Smooth muscle cell (in vitro differentiated cells): ENCODE measurements around the gene POU6F1. TPM values are rescaled to one million over a fixed set of nuclear protein-coding genes. Genes with fewer than 3 reads are reported as not detected.
A peak's percentile ranks its signal among the peaks of the same experiment; 100 is the strongest.

ENCODE experiments used
- DNase-seq: peaks from one replicate; lab custom pipeline; 2025; ENCODE audit not compliant: unreplicated experiment; lab: John Stamatoyannopoulos, UW
- H2AFZ ChIP-seq: fragments of 200-600 bp; sonication (generic); 2 replicates; pipeline ENCODE4 v1.6.0; 2016; ENCODE audit warnings: antibody characterized with exemption, low read depth, mild to moderate bottlenecking
- H3F3A ChIP-seq: fragments of 200-600 bp; sonication (generic); 2 replicates; pipeline ENCODE4 v1.6.0; 2017; ENCODE audit warnings: antibody characterized with exemption, low read depth
- H3K27ac ChIP-seq: fragments of 200-600 bp; sonication (generic); 2 replicates; pipeline ENCODE4 v1.5.1; 2016; ENCODE audit warnings: low read depth, mild to moderate bottlenecking
- H3K27me3 ChIP-seq: fragments of 200-600 bp; sonication (generic); 2 replicates; pipeline ENCODE4 v1.6.1; 2016; ENCODE audit warnings: low read depth, mild to moderate bottlenecking
- H3K36me3 ChIP-seq: fragments of 200-600 bp; sonication (generic); 2 replicates; pipeline ENCODE4 v1.5.1; 2016; ENCODE audit warnings: low read depth
- H3K4me1 ChIP-seq: fragments of 200-600 bp; sonication (generic); 2 replicates; pipeline ENCODE4 v1.5.1; 2016; ENCODE audit warnings: low read depth
- H3K4me2 ChIP-seq: fragments of 200-600 bp; sonication (generic); 2 replicates; pipeline ENCODE4 v1.6.0; 2016; ENCODE audit warnings: mild to moderate bottlenecking
- H3K4me3 ChIP-seq: fragments of 200-600 bp; sonication (generic); 2 replicates; pipeline ENCODE4 v1.5.1; 2016; ENCODE audit warnings: mild to moderate bottlenecking
- H3K79me2 ChIP-seq: fragments of 200-600 bp; sonication (generic); 2 replicates; pipeline ENCODE4 v1.6.0; 2016; ENCODE audit warnings: low read depth, mild to moderate bottlenecking
- H3K9ac ChIP-seq: fragments of 200-600 bp; sonication (generic); 2 replicates; pipeline ENCODE4 v1.6.0; 2016; ENCODE audit warnings: low read depth
- H3K9me3 ChIP-seq: fragments of 200-600 bp; sonication (generic); replicated peaks from 2 replicates; pipeline ENCODE4 v1.5.1; 2016; ENCODE audit warnings: low read depth
- H4K20me1 ChIP-seq: fragments of 200-600 bp; sonication (generic); 2 replicates; pipeline ENCODE4 v1.6.0; 2016; ENCODE audit warnings: low read depth
- CTCF ChIP-seq: fragments of 200-600 bp; sonication (generic); IDR thresholded peaks from 2 replicates; pipeline ENCODE4 v1.5.1; 2017; ENCODE audit warnings: borderline replicate concordance, mild to moderate bottlenecking, antibody characterized with exemption; ENCODE audit not compliant: insufficient read depth, poor library complexity, severe bottlenecking
- WGBS: methylation state at CpG from one replicate; pipeline ENCODE4 v1.1.7; 2016; ENCODE audit warnings: low lambda C conversion rate; 5-methylcytosine and 5-hydroxymethylcytosine counted together
- polyA plus RNA-seq: library from polyadenylated mRNA; unstranded; fragments of >200 nt; fragmentation: Nextera tagmentation; extraction: Ambion mirVana; gene quantifications from 2 replicates; pipeline ENCODE4 v1.2.1, GENCODE V29; 2016
- total RNA-seq: library from RNA; depleted of rRNA; stranded (reverse); fragments of >200 nt; gene quantifications from 2 replicates; pipeline ENCODE4 v1.2.3, GENCODE V29; 2014

Gene POU6F1
- total and polyA plus RNA-seq, 2 experiments from 2014 or later: 4.6 to 7.9 TPM

- TF ChIP-seq CTCF: no peak
- no peak overlapping the region for H3K4me2 ChIP-seq
- H2AFZ ChIP-seq: no peak overlapping the region
- no peaks in the 10 kb centered on the region for H4K20me1 ChIP-seq
- peaks cover 3% of the 10 kb centered on the region for H3F3A ChIP-seq
- H3K36me3 ChIP-seq: no peaks in the 10 kb centered on the region
- WGBS: 78% methylated on average over 2 of the region's 2 CpGs
- H3K27me3 ChIP-seq: no peaks in the 10 kb centered on the region
- no peak overlapping the region for H3K4me3 ChIP-seq
- peak overlapping the region; percentile 68 for H3K27ac ChIP-seq
- H3K79me2 ChIP-seq: peaks cover 14% of the 10 kb centered on the region
- H3K9me3 ChIP-seq: no peaks in the 10 kb centered on the region
- no peak overlapping the region for H3K9ac ChIP-seq
- no peak for DNase-seq
- H3K4me1 ChIP-seq: peaks cover 5% of the 10 kb centered on the region
Observed at GRCh38 chr12:51240971-51241370, 23.1 kb upstream of the POU6F1 start.

- 1% methylated on average over 63 of the region's 70 CpGs for WGBS
- Histone ChIP-seq H3K4me3 (peak within 1 kb of the TSS; percentile 98), H3F3A (peaks cover 3% of the 10 kb centered on the region), H3K27ac (peak within 1 kb of the TSS; percentile 100), H3K4me1 (peaks cover 5% of the 10 kb centered on the region), H3K4me2 (peak within 1 kb of the TSS; percentile 99), H3K9ac (peak within 1 kb of the TSS; percentile 100), H2AFZ (peak within 1 kb of the TSS; percentile 84), H3K36me3 (no peaks in the 10 kb centered on the region), H3K9me3 (no peaks in the 10 kb centered on the region), H3K79me2 (peaks cover 14% of the 10 kb centered on the region), H4K20me1 (no peaks in the 10 kb centered on the region), H3K27me3 (no peaks in the 10 kb centered on the region)
- peak; percentile 67 for DNase-seq
- no peak for TF ChIP-seq CTCF
Observed at GRCh38 chr12:51238510-51239334, 20.9 kb upstream of the POU6F1 start, which contains the start of gene DAZAP2. TSS of gene DAZAP2 (plus strand) at chr12:51238826. CDS start at chr12:51238908, 82 bp downstream.

- no peak for DNase-seq
- Histone ChIP-seq H3K4me2 (peak overlapping the region; percentile 99), H3K4me3 (peak overlapping the region; percentile 98), H3K27ac (peak overlapping the region; percentile 100), H2AFZ (peak overlapping the region; percentile 61), H3K27me3 (no peaks in the 10 kb centered on the region), H4K20me1 (no peaks in the 10 kb centered on the region), H3K9ac (peak overlapping the region; percentile 100), H3K9me3 (no peaks in the 10 kb centered on the region), H3F3A (peaks cover 3% of the 10 kb centered on the region), H3K79me2 (peaks cover 14% of the 10 kb centered on the region), H3K36me3 (no peaks in the 10 kb centered on the region), H3K4me1 (peaks cover 5% of the 10 kb centered on the region)
- WGBS: 31% methylated on average over 10 of the region's 10 CpGs
- TF ChIP-seq CTCF: no peak
Observed at GRCh38 chr12:51238037-51238509, 20.2 kb upstream of the POU6F1 start.

- TF ChIP-seq CTCF: no peak
- DNase-seq: no peak
- Histone ChIP-seq H3K4me1 (peaks cover 5% of the 10 kb centered on the region), H3K4me2 (no peak overlapping the region), H3K9ac (no peak overlapping the region), H3K9me3 (no peaks in the 10 kb centered on the region), H4K20me1 (no peaks in the 10 kb centered on the region), H3F3A (no peaks in the 10 kb centered on the region), H3K27ac (no peak overlapping the region), H3K27me3 (no peaks in the 10 kb centered on the region), H3K36me3 (no peaks in the 10 kb centered on the region), H3K4me3 (no peak overlapping the region), H2AFZ (no peak overlapping the region), H3K79me2 (peaks cover 3% of the 10 kb centered on the region)
- 93% methylated on average over 5 of the region's 5 CpGs for WGBS
Observed at GRCh38 chr12:51234530-51234929, 16.7 kb upstream of the POU6F1 start.
